Measurements from ENCODE around the gene EDN2.

The EDN2 gene

GRCh38 chr1:41530411-41530810 lies 45.9 kb upstream of the EDN2 start:
- no peak for ATAC-seq
- TF ChIP-seq TSHZ2 (CRISPR knock-in tag; IDR thresholded peaks at IDR 0.05) = no peak
- no peak for TF ChIP-seq TOX (CRISPR knock-in tag; IDR thresholded peaks at IDR 0.05; ENCODE audit: borderline replicate concordance)
- no peak for TF ChIP-seq ZFP3 (CRISPR knock-in tag; IDR thresholded peaks at IDR 0.05)
- no peak for TF ChIP-seq ESRRG (CRISPR knock-in tag; IDR thresholded peaks at IDR 0.05)
- no peak for TF ChIP-seq ZNF70 (CRISPR knock-in tag; IDR thresholded peaks at IDR 0.05)
- no peak for TF ChIP-seq ISL1 (CRISPR knock-in tag; IDR thresholded peaks at IDR 0.05)
- no peak for TF ChIP-seq PATZ1 (CRISPR knock-in tag; IDR thresholded peaks at IDR 0.05; ENCODE audit: borderline replicate concordance)
- no peak for TF ChIP-seq CSRNP3 (CRISPR knock-in tag; IDR thresholded peaks at IDR 0.05)
- no peak for TF ChIP-seq GLIS3 (CRISPR knock-in tag; IDR thresholded peaks at IDR 0.05)
- no peak for TF ChIP-seq CREB5 (CRISPR knock-in tag; IDR thresholded peaks at IDR 0.05; ENCODE audit: low read depth)
- TF ChIP-seq ZNF8 (CRISPR knock-in tag; IDR thresholded peaks at IDR 0.05) = no peak
- TF ChIP-seq PPARA (CRISPR knock-in tag; IDR thresholded peaks at IDR 0.05; ENCODE audit: borderline replicate concordance) = no peak
- no peak for TF ChIP-seq ZNF565 (CRISPR knock-in tag; conservative IDR thresholded peaks at IDR 0.05; ENCODE audit: low read depth)
- no peak for TF ChIP-seq ZC3H10 (CRISPR knock-in tag; IDR thresholded peaks at IDR 0.05)
- TF ChIP-seq OSR1 (CRISPR knock-in tag; IDR thresholded peaks at IDR 0.05) = no peak
- TF ChIP-seq BACH2 (CRISPR knock-in tag; IDR thresholded peaks at IDR 0.05; ENCODE audit: borderline replicate concordance) = no peak

GRCh38 chr1:41529621-41530395 lies 45.3 kb upstream of the EDN2 start:
- ATAC-seq = no peak

More at GRCh38 chr1:41529621-41530395, 45.3 kb upstream of the EDN2 start:
- TF ChIP-seq ZNF70 (CRISPR knock-in tag; IDR thresholded peaks at IDR 0.05) (no peak), PATZ1 (CRISPR knock-in tag; IDR thresholded peaks at IDR 0.05; ENCODE audit: borderline replicate concordance) (no peak), ZNF565 (CRISPR knock-in tag; conservative IDR thresholded peaks at IDR 0.05; ENCODE audit: low read depth) (no peak), ZFP3 (CRISPR knock-in tag; IDR thresholded peaks at IDR 0.05) (no peak), SNAI2 (CRISPR knock-in tag; IDR thresholded peaks at IDR 0.05) (no peak)

All from SK-N-SH treated with all-trans-retinoic acid at 6 μM for 48 hours (cell line).